SK-N-SH treated with all-trans-retinoic acid at 6 μM for 48 hours (cell line): Measurements from ENCODE around the gene USP15.

Source experiments
- ATAC-seq: fragments of 200-7000 bp; cut with Tn5 transposase; 3 replicates; pipeline ENCODE4 v1.9.1; 2020; ENCODE audit warnings: mild to moderate bottlenecking, moderate library complexity
- ARNTL ChIP-seq: fragments of 450-650 bp; formaldehyde crosslinking; IDR thresholded peaks from 2 replicates; pipeline ENCODE4 v1.5.0; 2020; ENCODE audit warnings: low read depth, mild to moderate bottlenecking, moderate library complexity, borderline replicate concordance
- BACH2 ChIP-seq: fragments of 250-450 bp; sonication (Bioruptor Pico); IDR thresholded peaks from 2 replicates; pipeline ENCODE4 v1.9.0; 2021; ENCODE audit warnings: mild to moderate bottlenecking, borderline replicate concordance
- ESRRG ChIP-seq: fragments of 250-450 bp; sonication (Bioruptor Pico); IDR thresholded peaks from 2 replicates; pipeline ENCODE4 v1.6.1; 2021; ENCODE audit warnings: mild to moderate bottlenecking
- ISL1 ChIP-seq: fragments of 250-450 bp; sonication (Bioruptor Pico); IDR thresholded peaks from 2 replicates; pipeline ENCODE4 v2.1.2; 2022; ENCODE audit warnings: mild to moderate bottlenecking, moderate library complexity
- PATZ1 ChIP-seq: fragments of 250-450 bp; sonication (Bioruptor Pico); IDR thresholded peaks from 2 replicates; pipeline ENCODE4 v1.8.0; 2020; ENCODE audit warnings: mild to moderate bottlenecking, moderate library complexity, borderline replicate concordance
- PPARA ChIP-seq: fragments of 250-450 bp; sonication (Bioruptor Pico); IDR thresholded peaks from 2 replicates; pipeline ENCODE4 v1.5.0; 2020; ENCODE audit warnings: mild to moderate bottlenecking, borderline replicate concordance
- RARB ChIP-seq: fragments of 250-450 bp; sonication (Bioruptor Pico); IDR thresholded peaks from 2 replicates; pipeline ENCODE4 v1.8.0; 2021; ENCODE audit warnings: mild to moderate bottlenecking, moderate library complexity
- TCF4 ChIP-seq: fragments of 250-450 bp; sonication (Bioruptor Pico); IDR thresholded peaks from 2 replicates; pipeline ENCODE4 v1.8.0; 2021; ENCODE audit warnings: mild to moderate bottlenecking, moderate library complexity, borderline replicate concordance
- TOX ChIP-seq: fragments of 250-450 bp; sonication (Bioruptor Pico); IDR thresholded peaks from 2 replicates; pipeline ENCODE4 v1.8.0; 2021; ENCODE audit warnings: mild to moderate bottlenecking, moderate library complexity, borderline replicate concordance
- TSHZ2 ChIP-seq: fragments of 250-450 bp; sonication (Bioruptor Pico); IDR thresholded peaks from 2 replicates; pipeline ENCODE4 v1.5.0; 2020; ENCODE audit warnings: mild to moderate bottlenecking, moderate library complexity
- ZFP3 ChIP-seq: fragments of 250-450 bp; sonication (Bioruptor Pico); IDR thresholded peaks from 2 replicates; pipeline ENCODE4 v1.5.0; 2020; ENCODE audit warnings: mild to moderate bottlenecking, moderate library complexity
- ZFP30 ChIP-seq: fragments of 450-650 bp; formaldehyde crosslinking; IDR thresholded peaks from 2 replicates; pipeline ENCODE4 v1.5.0; 2022; ENCODE audit warnings: mild to moderate bottlenecking, moderate library complexity
- ZNF70 ChIP-seq: fragments of 450-650 bp; formaldehyde crosslinking; IDR thresholded peaks from 2 replicates; pipeline ENCODE4 v1.5.0; 2020; ENCODE audit warnings: mild to moderate bottlenecking, moderate library complexity
- ZNF8 ChIP-seq: fragments of 450-650 bp; formaldehyde crosslinking; IDR thresholded peaks from 2 replicates; pipeline ENCODE4 v1.5.0; 2020; ENCODE audit warnings: mild to moderate bottlenecking, moderate library complexity
- TF ChIP-seq, protein P1 (sequence below): fragments of 250-450 bp; sonication (Bioruptor Pico); IDR thresholded peaks from 2 replicates; pipeline ENCODE4 v1.5.1; 2020; ENCODE audit warnings: low read depth, mild to moderate bottlenecking, moderate library complexity

Gene USP15

DNA sequence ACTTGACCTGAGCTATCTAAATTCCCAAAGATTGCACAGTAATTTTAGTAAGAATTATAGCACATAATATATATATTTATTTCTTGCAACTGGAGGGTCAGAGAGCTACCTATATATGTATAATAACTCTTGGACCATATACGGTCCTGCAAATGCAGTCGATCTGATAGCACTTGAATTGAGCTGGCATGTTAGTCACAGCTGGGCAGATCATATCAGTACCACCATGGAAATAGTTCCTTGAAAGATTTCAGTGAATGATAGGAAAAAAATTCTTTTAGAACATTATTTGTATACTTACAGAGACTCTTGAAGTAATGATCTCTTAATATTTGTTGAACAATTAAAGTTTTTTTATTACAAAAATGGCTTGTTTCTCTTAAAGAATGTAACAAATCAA, 111.9 kb downstream of the USP15 start (continued):
- TF ChIP-seq, protein P1, sequence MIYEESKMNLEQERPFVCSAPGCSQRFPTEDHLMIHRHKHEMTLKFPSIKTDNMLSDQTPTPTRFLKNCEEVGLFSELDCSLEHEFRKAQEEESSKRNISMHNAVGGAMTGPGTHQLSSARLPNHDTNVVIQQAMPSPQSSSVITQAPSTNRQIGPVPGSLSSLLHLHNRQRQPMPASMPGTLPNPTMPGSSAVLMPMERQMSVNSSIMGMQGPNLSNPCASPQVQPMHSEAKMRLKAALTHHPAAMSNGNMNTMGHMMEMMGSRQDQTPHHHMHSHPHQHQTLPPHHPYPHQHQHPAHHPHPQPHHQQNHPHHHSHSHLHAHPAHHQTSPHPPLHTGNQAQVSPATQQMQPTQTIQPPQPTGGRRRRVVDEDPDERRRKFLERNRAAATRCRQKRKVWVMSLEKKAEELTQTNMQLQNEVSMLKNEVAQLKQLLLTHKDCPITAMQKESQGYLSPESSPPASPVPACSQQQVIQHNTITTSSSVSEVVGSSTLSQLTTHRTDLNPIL (CRISPR knock-in tag): no peak
- no peak for TF ChIP-seq BACH2 (CRISPR knock-in tag)
- TF ChIP-seq ESRRG (CRISPR knock-in tag): no peak
- no peak for TF ChIP-seq ZFP30
- TF ChIP-seq RARB (CRISPR knock-in tag): no peak

- no peak for ATAC-seq
- TF ChIP-seq TCF4 (CRISPR knock-in tag) (no peak), ZFP3 (CRISPR knock-in tag) (no peak), ISL1 (CRISPR knock-in tag) (peak; percentile 33; the same call in 1 of the 2 replicates), BACH2 (CRISPR knock-in tag) (no peak), TSHZ2 (no peak)
Observed at GRCh38 chr12:62372825-62373224, 112.6 kb downstream of the USP15 start.

DNA sequence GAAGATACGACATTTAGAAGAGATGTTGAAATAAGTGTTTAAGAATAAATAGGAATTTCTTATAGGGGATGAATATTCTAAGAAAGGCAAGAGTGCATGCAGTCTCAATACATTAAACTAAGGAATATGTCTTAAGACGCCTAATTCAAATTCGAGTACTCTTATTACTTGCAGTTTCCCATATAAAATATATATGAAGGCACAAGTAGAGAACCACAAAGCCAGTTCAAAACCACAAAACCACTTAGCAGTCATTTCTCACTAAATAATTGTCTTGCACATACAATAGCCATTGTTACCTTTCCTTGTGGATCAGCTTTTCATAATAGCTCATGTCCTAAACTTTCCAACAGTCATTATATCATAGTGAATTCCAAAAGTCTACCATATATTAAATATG, 115.4 kb downstream of the USP15 start:
- TF ChIP-seq TSHZ2: no peak
- no peak for TF ChIP-seq ARNTL (CRISPR knock-in tag)
- TF ChIP-seq ISL1 (CRISPR knock-in tag): peak; percentile 55
- no peak for ATAC-seq

GRCh38 chr12:62379026-62379722, 119.0 kb downstream of the USP15 start:
- ATAC-seq: peak; percentile 87
- no peak for TF ChIP-seq ZFP30
- 0 out of 2 replicates have a peak, but pooled peaks have one; percentile 27 for TF ChIP-seq ZFP3 (CRISPR knock-in tag)
- TF ChIP-seq, protein P1 (CRISPR knock-in tag): peak; percentile 56; the same call in 1 of the 2 replicates
- peak; percentile 94 for TF ChIP-seq ISL1 (CRISPR knock-in tag)
- no peak for TF ChIP-seq ZNF70 (CRISPR knock-in tag)
- TF ChIP-seq RARB (CRISPR knock-in tag): no peak
- TF ChIP-seq, all 23 proteins: peak for 3

DNA sequence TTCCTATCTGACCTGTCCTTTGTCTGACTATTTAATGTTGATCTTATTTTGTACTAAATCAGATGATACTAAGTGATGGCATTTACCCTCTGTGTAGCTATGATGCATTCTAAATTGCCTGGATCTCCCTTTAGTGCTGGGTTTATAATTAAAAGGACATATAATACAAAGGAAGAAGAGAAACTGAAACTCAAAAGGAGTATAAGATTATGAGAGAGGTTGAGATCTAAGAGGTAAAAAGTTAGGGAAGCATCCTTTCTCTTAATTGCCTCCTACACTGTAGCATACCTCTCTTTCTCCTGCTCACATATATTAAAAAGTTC, 119.5 kb downstream of the USP15 start:
- peak; percentile 65 for ATAC-seq
- TF ChIP-seq ARNTL (CRISPR knock-in tag): no peak
- no peak for TF ChIP-seq ZFP3 (CRISPR knock-in tag)
- TF ChIP-seq RARB (CRISPR knock-in tag): no peak
- TF ChIP-seq ZFP30: no peak
- no peak for TF ChIP-seq PPARA (CRISPR knock-in tag)
- peak; percentile 68; the same call in 1 of the 2 replicates for TF ChIP-seq ISL1 (CRISPR knock-in tag)
- no peak for TF ChIP-seq BACH2 (CRISPR knock-in tag)
- TF ChIP-seq TOX (CRISPR knock-in tag): no peak

DNA sequence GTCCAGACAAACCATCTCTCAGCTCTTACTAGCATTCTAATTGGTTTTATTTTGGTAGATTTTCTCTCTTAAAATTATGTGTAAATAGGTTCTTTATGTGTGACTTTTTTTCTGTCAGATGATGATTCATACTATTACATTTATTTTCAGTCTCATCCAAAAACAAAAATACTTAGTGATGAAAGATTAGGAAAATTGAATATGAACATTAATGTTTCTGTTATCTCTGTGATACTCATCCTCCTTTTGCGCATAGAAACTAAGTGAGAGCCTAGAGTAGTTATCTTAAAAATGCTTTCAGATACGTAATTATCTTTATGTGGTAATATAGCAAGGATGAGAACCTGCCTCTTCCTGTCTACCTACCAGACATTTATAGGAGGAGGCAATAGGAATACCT, 122.3 kb downstream of the USP15 start:
- ATAC-seq: no peak
- TF ChIP-seq ISL1 (CRISPR knock-in tag) (peak; percentile 76), ZFP30 (no peak), ZNF8 (CRISPR knock-in tag) (no peak), PATZ1 (CRISPR knock-in tag) (no peak)
